Activated CD8-positive, alpha-beta T cell treated with anti-CD3 and anti-CD28 coated beads for 36 hours (primary cell): ENCODE results near the gene WDR41. TPM values are rescaled to one million over a fixed set of nuclear protein-coding genes. Genes with fewer than 3 reads are reported as not detected.
"Not testable (repeated sequence)": the region's sequence is repeated elsewhere in the genome, so short reads cannot be mapped to it uniquely, and the experiment has no call there.

Experiments used
- ATAC-seq: fragments of 200-7000 bp; cut with Tn5 transposase; one replicate; pipeline ENCODE4 v1.10.0; 2021; ENCODE audit warnings: mild to moderate bottlenecking, moderate library complexity
- CTCF ChIA-PET: fragments of 350-600 bp; sonication (Branson Sonifier 250); formaldehyde crosslinking; loops from one replicate; lab custom pipeline; 2021; ENCODE audit warnings: antibody characterized with exemption; lab: Charles Lee
- POLR2A ChIA-PET: fragments of 350-600 bp; sonication (Branson Sonifier 250); formaldehyde crosslinking; loops from one replicate; lab custom pipeline; 2021; ENCODE audit warnings: antibody characterized with exemption; lab: Charles Lee
- DNase-seq: peaks from one replicate; pipeline ENCODE4 v3.0.0-alpha.2; 2020
- H3K27ac Mint-ChIP-seq: one replicate; pipeline ENCODE4 v1.8.0; 2021; ENCODE audit warnings: mild to moderate bottlenecking, mixed read lengths
- H3K27me3 Mint-ChIP-seq: one replicate; pipeline ENCODE4 v1.8.0; 2021; ENCODE audit warnings: mixed read lengths
- H3K36me3 Mint-ChIP-seq: one replicate; pipeline ENCODE4 v1.8.0; 2021; ENCODE audit warnings: low read depth, mixed read lengths
- H3K4me1 Mint-ChIP-seq: one replicate; pipeline ENCODE4 v1.8.0; 2021; ENCODE audit warnings: low read depth, mixed read lengths
- H3K4me3 Mint-ChIP-seq: one replicate; pipeline ENCODE4 v1.8.0; 2021; ENCODE audit warnings: mild to moderate bottlenecking, moderate library complexity, mixed read lengths
- H3K9me3 Mint-ChIP-seq: one replicate; pipeline ENCODE4 v1.8.0; 2021; ENCODE audit warnings: mixed read lengths
- intact Hi-C: fragments of 100-400 bp; cut with micrococcal nuclease; formaldehyde crosslinking; loops from one replicate; pipeline ENCODE4 v1.10.0; 2022
- total RNA-seq, 2 experiments: library from RNA; stranded (reverse); gene quantifications; one replicate each; pipeline ENCODE4 v1.2.3, GENCODE V29; 2021
- TF ChIP-seq, protein P1 (sequence below): fragments of 200-600 bp; IDR thresholded peaks from one replicate; pipeline ENCODE4 v1.8.0; 2022; ENCODE audit warnings: antibody characterized with exemption, mild to moderate bottlenecking

Gene WDR41
- total RNA-seq, 2 experiments from 2014 or later: 24.3 to 27.4 TPM

DNA sequence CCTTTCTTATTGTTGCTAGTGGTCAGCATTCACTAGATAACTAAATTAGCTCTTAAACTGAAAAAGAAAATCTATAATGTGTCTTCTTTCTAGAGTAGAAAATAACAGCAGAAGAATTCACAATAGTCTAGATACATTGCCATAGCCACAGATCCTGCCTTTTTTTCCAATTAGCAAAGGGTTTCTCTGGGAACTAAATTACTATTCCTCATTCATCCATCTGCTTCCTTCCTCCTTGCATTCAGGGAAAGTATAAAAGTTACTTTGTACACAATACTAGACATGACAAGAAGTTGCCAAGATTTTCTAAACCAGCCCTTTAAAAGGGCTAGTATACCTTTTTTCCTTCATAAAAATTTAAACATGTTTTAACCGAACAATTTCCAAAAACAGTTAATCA, 21.2 kb upstream of the WDR41 start:
- Mint-ChIP-seq H3K4me3 (no peak overlapping the region), H3K9me3 (no peaks in the 10 kb centered on the region), H3K36me3 (no peaks in the 10 kb centered on the region), H3K27ac (no peak overlapping the region), H3K27me3 (peaks cover 16% of the 10 kb centered on the region), H3K4me1 (no peaks in the 10 kb centered on the region)
- intact Hi-C loops: no loop called here
- TF ChIP-seq, protein P1, sequence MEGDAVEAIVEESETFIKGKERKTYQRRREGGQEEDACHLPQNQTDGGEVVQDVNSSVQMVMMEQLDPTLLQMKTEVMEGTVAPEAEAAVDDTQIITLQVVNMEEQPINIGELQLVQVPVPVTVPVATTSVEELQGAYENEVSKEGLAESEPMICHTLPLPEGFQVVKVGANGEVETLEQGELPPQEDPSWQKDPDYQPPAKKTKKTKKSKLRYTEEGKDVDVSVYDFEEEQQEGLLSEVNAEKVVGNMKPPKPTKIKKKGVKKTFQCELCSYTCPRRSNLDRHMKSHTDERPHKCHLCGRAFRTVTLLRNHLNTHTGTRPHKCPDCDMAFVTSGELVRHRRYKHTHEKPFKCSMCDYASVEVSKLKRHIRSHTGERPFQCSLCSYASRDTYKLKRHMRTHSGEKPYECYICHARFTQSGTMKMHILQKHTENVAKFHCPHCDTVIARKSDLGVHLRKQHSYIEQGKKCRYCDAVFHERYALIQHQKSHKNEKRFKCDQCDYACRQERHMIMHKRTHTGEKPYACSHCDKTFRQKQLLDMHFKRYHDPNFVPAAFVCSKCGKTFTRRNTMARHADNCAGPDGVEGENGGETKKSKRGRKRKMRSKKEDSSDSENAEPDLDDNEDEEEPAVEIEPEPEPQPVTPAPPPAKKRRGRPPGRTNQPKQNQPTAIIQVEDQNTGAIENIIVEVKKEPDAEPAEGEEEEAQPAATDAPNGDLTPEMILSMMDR: no peak
- ATAC-seq (no peak), DNase-seq (no peak)
- ChIA-PET POLR2A (no interaction called here), CTCF (no interaction called here)

DNA sequence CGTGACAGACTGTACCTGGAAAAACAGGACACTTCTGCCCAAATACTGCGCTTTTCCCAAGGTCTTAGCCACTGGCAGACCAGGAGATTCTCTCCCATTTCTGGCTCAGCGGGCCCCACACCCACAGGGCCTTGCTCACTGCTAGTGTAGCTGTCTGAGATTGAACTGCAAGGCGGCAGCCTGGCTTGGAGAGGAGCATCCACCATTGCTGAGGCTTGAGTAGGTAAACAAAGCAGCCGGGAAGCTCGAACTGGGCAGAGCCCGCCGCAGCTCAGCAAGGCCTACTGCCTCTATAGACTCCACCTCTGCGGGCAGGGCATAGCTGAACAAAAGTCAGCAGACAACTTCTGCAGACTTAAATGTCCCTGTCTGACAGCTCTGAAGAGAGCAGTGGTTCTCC, 9.0 kb upstream of the WDR41 start:
- H3K4me1 Mint-ChIP-seq, H3K4me3 Mint-ChIP-seq, POLR2A ChIA-PET, H3K36me3 Mint-ChIP-seq, ATAC-seq, intact Hi-C loops, CTCF ChIA-PET, DNase-seq, H3K27ac Mint-ChIP-seq: not testable (repeated sequence)
- Mint-ChIP-seq H3K9me3 (peaks cover 11% of the 10 kb centered on the region), H3K27me3 (peaks cover 27% of the 10 kb centered on the region)

DNA sequence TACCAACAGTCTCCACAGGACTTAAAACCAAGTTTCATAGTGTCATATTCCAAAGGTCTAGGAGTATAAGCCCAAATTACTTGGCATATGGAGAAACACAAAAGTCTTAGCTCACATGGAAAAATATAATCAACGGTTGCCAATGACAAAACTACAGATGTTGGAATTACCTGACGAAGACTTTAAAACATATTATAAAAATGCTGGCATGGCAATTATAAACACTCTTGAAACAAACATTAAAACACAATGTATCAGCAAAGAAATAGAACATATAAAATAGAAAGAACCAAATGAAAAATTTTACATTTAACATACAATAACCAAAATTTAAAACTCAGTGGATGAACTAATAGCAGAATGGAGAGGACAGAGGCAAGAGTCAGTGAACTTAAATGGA, 7.9 kb upstream of the WDR41 start:
- H3K9me3 Mint-ChIP-seq: peaks cover 11% of the 10 kb centered on the region
- H3K4me3 Mint-ChIP-seq: no peak overlapping the region
- intact Hi-C loops: no loop called here
- POLR2A ChIA-PET: no interaction called here
- ATAC-seq: no peak
- H3K27ac Mint-ChIP-seq: no peak overlapping the region
- H3K27me3 Mint-ChIP-seq: peaks cover 23% of the 10 kb centered on the region
- H3K4me1 Mint-ChIP-seq: peaks cover 4% of the 10 kb centered on the region
- H3K36me3 Mint-ChIP-seq: no peaks in the 10 kb centered on the region
- TF ChIP-seq, protein P1: no peak
- CTCF ChIA-PET: no interaction called here
- DNase-seq: no peak

DNA sequence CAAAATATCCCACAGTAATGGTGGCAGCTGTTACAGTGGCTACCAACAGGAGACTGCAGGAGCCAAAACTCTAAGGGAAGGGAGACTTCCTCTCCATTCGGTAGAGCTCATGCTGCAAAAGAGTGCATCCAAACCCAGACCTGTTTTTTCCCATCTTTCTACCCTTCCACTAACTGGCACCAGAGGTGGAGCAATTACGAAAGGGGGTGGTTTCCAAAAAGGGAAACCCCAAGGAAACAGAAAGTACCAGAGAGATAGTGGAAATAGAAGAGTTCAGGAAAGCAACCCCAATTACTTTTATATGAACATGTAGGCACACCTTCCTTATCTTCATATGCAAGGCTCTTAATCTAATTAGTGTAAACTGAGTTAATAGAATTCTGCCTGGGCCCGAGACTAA, 7.3 kb upstream of the WDR41 start:
- intact Hi-C loops: no loop called here
- Mint-ChIP-seq H3K27me3 (peaks cover 26% of the 10 kb centered on the region), H3K4me3 (no peak overlapping the region), H3K9me3 (peaks cover 11% of the 10 kb centered on the region), H3K36me3 (no peaks in the 10 kb centered on the region), H3K4me1 (peaks cover 9% of the 10 kb centered on the region), H3K27ac (no peak overlapping the region)
- CTCF ChIA-PET: no interaction called here
- POLR2A ChIA-PET: no interaction called here
- DNase-seq: no peak
- TF ChIP-seq, protein P1: no peak
- ATAC-seq: no peak

DNA sequence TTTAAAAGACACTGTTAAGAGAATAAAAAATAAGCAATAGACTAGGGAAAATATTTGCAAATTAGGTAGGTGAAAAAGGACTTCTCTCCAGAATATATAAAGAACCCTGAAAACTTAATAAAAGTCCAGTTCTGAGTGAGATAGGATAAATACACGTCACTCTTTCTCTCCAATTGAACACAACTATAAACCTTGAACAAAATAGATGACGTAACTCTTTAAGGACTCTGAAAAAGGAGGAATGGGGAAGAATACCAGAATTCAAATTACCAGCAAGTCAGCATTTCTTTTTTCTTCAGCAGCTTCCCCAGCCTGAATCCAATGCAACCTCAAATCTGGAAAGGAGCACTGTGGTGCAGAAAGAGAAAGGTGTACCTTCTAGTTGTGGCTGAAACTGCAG, 6.8 kb upstream of the WDR41 start:
- ChIA-PET CTCF (no interaction called here), POLR2A (no interaction called here)
- H3K27ac Mint-ChIP-seq: no peak overlapping the region
- H3K9me3 Mint-ChIP-seq: peaks cover 11% of the 10 kb centered on the region
- H3K4me3 Mint-ChIP-seq: no peak overlapping the region
- ATAC-seq: no peak
- intact Hi-C loops: no loop called here
- no peaks in the 10 kb centered on the region for H3K36me3 Mint-ChIP-seq
- DNase-seq: no peak
- peaks cover 24% of the 10 kb centered on the region for H3K27me3 Mint-ChIP-seq
- TF ChIP-seq, protein P1: no peak
- peaks cover 9% of the 10 kb centered on the region for H3K4me1 Mint-ChIP-seq

DNA sequence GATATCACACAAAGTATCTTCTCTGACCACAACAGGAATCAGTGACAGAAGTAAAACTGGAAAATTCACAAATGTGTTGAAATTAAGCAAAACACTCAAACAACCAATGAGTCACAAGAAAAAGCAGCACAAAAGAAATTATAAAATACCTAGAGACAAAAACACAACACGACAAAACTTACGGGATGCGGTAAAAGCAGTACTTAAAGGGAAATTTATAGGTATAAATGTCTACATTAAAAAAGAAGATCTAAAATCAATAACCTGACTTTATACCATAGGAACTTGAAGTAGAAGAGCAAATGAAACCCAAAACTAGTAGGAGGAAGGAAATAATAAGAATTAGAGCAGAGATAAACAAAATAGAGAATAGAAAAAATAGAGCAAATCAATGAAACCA, 2.8 kb upstream of the WDR41 start:
- Mint-ChIP-seq H3K27me3 (peaks cover 8% of the 10 kb centered on the region), H3K36me3 (no peaks in the 10 kb centered on the region), H3K4me3 (no peak overlapping the region), H3K27ac (no peak overlapping the region), H3K9me3 (no peaks in the 10 kb centered on the region), H3K4me1 (peaks cover 17% of the 10 kb centered on the region)
- CTCF ChIA-PET: no interaction called here
- ATAC-seq: no peak
- TF ChIP-seq, protein P1: no peak
- POLR2A ChIA-PET: interaction anchor here (0.7 kb wide), 1 partner anchor 253 kb away, joined by 4 read pairs; no protein-coding TSS in a partner anchor
- DNase-seq: no peak
- intact Hi-C loops: no loop called here
